ENCODE measurements around the gene TOB1. TPM values are rescaled to one million over a fixed set of nuclear protein-coding genes. Genes with fewer than 3 reads are reported as not detected.

The TOB1 gene
- total and polyA plus RNA-seq, 12 donors: 22.4 to 332 (median 62.7) TPM

- H3K36me3 ChIP-seq (replicated peaks in 1 of 2): no peaks in the 10 kb centered on the region
- no peaks in the 10 kb centered on the region for H3K27me3 ChIP-seq
- WGBS, 4 donors: 73 to 86% (median 84%) methylated on average over 9 to 10 of the region's 10 CpGs
- no peak for TF ChIP-seq CTCF (IDR thresholded peaks at IDR 0.05)
- TF ChIP-seq POLR2A (IDR thresholded peaks at IDR 0.05): no peak
- intact Hi-C loops (cut with DNase I): no loop called here
- H3K27ac ChIP-seq: no peak overlapping the region
- H3K9me3 ChIP-seq (replicated peaks in 1 of 3): no peaks in the 10 kb centered on the region
- H3K4me1 ChIP-seq (replicated peaks in 1 of 2): no peaks in the 10 kb centered on the region
- no peak for DNase-seq
- H3K4me3 ChIP-seq: no peak overlapping the region
These were observed 26.1 kb upstream of the TOB1 start for GRCh38 chr17:50892101-50892776.

GRCh38 chr17:50891577-50891989, 25.4 kb upstream of the TOB1 start:
- H3K4me3 ChIP-seq: no peak overlapping the region
- TF ChIP-seq CTCF (IDR thresholded peaks at IDR 0.05): no peak
- TF ChIP-seq POLR2A (IDR thresholded peaks at IDR 0.05): no peak
- no peaks in the 10 kb centered on the region for H3K36me3 ChIP-seq (replicated peaks in 1 of 2)
- intact Hi-C loops (cut with DNase I): no loop called here
- H3K4me1 ChIP-seq (replicated peaks in 1 of 2): no peaks in the 10 kb centered on the region
- H3K9me3 ChIP-seq (replicated peaks in 1 of 3): no peaks in the 10 kb centered on the region
- no peak for DNase-seq
- WGBS, 4 donors: 90 to 93% (median 93%) methylated on average over 4 of the region's 4 CpGs
- no peaks in the 10 kb centered on the region for H3K27me3 ChIP-seq
- no peak overlapping the region for H3K27ac ChIP-seq

GRCh38 chr17:50890675-50891516, 24.7 kb upstream of the TOB1 start:
- H3K27me3 ChIP-seq: no peaks in the 10 kb centered on the region
- TF ChIP-seq CTCF (IDR thresholded peaks at IDR 0.05) (no peak), POLR2A (IDR thresholded peaks at IDR 0.05) (no peak)
- intact Hi-C loops (cut with DNase I): no loop called here

GRCh38 chr17:50889528-50890118, 23.5 kb upstream of the TOB1 start:
- DNase-seq: peak in 1 of 7 donors; percentile 25
- Histone ChIP-seq H3K9me3 (replicated peaks in 1 of 3) (no peaks in the 10 kb centered on the region), H3K4me3 (no peak overlapping the region), H3K4me1 (replicated peaks in 1 of 2) (no peaks in the 10 kb centered on the region), H3K36me3 (replicated peaks in 1 of 2) (no peaks in the 10 kb centered on the region), H3K27me3 (no peaks in the 10 kb centered on the region), H3K27ac (no peak overlapping the region)
- intact Hi-C loops (cut with DNase I): loop anchor here in 1 of 2 donors (5.0 kb wide), 1 partner anchor 38 kb away; no protein-coding TSS in a partner anchor
- TF ChIP-seq POLR2A (IDR thresholded peaks at IDR 0.05) (no peak), CTCF (IDR thresholded peaks at IDR 0.05) (no peak)
- WGBS, 4 donors: 86 to 92% (median 89%) methylated on average over 3 of the region's 3 CpGs

More at GRCh38 chr17:50890675-50891516, 24.7 kb upstream of the TOB1 start:
- Histone ChIP-seq H3K4me3 (no peak overlapping the region), H3K4me1 (replicated peaks in 1 of 2) (no peaks in the 10 kb centered on the region), H3K9me3 (replicated peaks in 1 of 3) (no peaks in the 10 kb centered on the region), H3K36me3 (replicated peaks in 1 of 2) (no peaks in the 10 kb centered on the region), H3K27ac (no peak overlapping the region)
- WGBS, 4 donors: 76 to 91% (median 81%) methylated on average over 10 to 12 of the region's 12 CpGs
- DNase-seq: no peak
